Gastrocnemius medialis (tissue), 4 donors: ENCODE measurements around the gene ZNF335.

ENCODE experiments used
- POLR2A ChIP-seq, 2 donors: fragments of 450-650 bp; IDR thresholded peaks; one replicate each; pipeline ENCODE4 v1.6.1; 2017; ENCODE audit warnings: antibody characterized with exemption in 2 of 2, mild to moderate bottlenecking in 2 of 2, moderate library complexity in 2 of 2
- TF ChIP-seq, protein P1 (sequence below), 5 experiments: fragments of 450-650 bp in 3 of 5; fragments of 200-600 bp in 2 of 5; sonication (generic) in 2 of 5; IDR thresholded peaks in 4 of 5; conservative IDR thresholded peaks in 1 of 5; 1 replicate in 4 of 5; 2 replicates in 1 of 5; pipeline ENCODE4 v1.5.1; 2016 to 2019; ENCODE audit warnings: antibody characterized with exemption in 5 of 5, mild to moderate bottlenecking in 3 of 5, moderate library complexity in 3 of 5

DNA sequence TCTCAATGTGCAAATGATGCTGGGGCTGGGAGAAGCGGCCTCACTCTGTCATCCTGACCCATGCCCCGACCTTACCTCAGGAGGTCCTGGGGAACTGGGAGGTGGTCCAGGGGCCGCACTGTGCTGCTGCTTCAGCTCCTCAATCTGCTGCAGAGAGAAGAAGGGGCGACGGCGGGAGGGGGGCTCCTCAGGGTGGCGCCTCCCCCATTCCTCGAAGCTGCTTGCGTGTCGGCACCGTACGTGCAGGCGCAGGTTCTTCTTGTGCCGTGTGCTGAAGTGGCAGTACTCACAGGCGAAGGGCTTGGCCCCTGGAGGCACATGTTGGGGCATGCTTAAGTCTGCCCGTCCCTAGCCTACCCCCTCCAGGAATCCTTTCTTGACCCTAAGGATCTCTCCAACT lies 12.9 kb downstream of the ZNF335 start:
- no peak for TF ChIP-seq POLR2A (IDR thresholded peaks at IDR 0.05)
- TF ChIP-seq, protein P1, sequence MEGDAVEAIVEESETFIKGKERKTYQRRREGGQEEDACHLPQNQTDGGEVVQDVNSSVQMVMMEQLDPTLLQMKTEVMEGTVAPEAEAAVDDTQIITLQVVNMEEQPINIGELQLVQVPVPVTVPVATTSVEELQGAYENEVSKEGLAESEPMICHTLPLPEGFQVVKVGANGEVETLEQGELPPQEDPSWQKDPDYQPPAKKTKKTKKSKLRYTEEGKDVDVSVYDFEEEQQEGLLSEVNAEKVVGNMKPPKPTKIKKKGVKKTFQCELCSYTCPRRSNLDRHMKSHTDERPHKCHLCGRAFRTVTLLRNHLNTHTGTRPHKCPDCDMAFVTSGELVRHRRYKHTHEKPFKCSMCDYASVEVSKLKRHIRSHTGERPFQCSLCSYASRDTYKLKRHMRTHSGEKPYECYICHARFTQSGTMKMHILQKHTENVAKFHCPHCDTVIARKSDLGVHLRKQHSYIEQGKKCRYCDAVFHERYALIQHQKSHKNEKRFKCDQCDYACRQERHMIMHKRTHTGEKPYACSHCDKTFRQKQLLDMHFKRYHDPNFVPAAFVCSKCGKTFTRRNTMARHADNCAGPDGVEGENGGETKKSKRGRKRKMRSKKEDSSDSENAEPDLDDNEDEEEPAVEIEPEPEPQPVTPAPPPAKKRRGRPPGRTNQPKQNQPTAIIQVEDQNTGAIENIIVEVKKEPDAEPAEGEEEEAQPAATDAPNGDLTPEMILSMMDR (IDR thresholded peaks at IDR 0.05 in 4 of 5, conservative IDR thresholded peaks at IDR 0.05 in 1 of 5) = no peak
